Measurements from ENCODE around the gene ZBTB16.

Gene ZBTB16

DNA sequence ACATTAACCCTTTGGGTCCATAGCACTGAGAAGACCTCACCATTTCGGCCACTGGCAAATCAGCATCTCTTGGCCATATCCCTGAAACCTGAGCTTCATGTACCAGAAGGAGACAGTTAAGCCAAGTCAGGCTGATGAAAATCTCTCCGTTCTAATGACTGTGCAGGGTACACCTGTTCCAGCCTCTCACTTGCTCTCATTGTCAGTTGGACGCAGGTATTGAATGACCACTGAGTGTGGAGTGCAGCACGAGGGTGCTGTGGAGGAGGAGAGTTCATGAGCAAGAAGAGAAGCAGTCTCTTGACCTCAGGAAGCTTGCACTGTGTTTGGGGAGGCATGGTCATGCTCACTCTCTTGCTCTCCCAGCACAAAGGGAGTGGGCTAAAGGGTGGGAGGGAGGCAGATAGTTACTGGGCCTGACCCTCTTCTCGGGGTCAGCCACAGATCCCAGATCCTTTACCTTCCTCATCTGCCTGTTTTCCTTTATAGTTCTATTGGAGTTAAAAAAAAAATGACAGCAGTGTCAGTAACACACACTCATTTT lies 65.2 kb downstream of the ZBTB16 start:
- H3K9ac ChIP-seq (ENCODE audit: low read depth, low read length), result no peak overlapping the region
- no peak for DNase-seq
- TF ChIP-seq, protein P1, sequence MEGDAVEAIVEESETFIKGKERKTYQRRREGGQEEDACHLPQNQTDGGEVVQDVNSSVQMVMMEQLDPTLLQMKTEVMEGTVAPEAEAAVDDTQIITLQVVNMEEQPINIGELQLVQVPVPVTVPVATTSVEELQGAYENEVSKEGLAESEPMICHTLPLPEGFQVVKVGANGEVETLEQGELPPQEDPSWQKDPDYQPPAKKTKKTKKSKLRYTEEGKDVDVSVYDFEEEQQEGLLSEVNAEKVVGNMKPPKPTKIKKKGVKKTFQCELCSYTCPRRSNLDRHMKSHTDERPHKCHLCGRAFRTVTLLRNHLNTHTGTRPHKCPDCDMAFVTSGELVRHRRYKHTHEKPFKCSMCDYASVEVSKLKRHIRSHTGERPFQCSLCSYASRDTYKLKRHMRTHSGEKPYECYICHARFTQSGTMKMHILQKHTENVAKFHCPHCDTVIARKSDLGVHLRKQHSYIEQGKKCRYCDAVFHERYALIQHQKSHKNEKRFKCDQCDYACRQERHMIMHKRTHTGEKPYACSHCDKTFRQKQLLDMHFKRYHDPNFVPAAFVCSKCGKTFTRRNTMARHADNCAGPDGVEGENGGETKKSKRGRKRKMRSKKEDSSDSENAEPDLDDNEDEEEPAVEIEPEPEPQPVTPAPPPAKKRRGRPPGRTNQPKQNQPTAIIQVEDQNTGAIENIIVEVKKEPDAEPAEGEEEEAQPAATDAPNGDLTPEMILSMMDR (IDR thresholded peaks at IDR 0.05; ENCODE audit: borderline replicate concordance, extremely low read depth, low read length, poor library complexity, severe bottlenecking), result no peak
- TF ChIP-seq EZH2 (IDR thresholded peaks at IDR 0.05; ENCODE audit: borderline replicate concordance, low read depth, low read length, severe bottlenecking), result no peak
- H3K27ac ChIP-seq (ENCODE audit: low read length), result no peak overlapping the region
- ATAC-seq (ENCODE audit: insufficient read depth, low read depth), result no peak
- H3K79me2 ChIP-seq (ENCODE audit: insufficient read depth, low read length), result no peaks in the 10 kb centered on the region
- H3K4me1 ChIP-seq (ENCODE audit: insufficient read depth, low read length), result no peaks in the 10 kb centered on the region
- H3K9me3 ChIP-seq (ENCODE audit: insufficient read depth, low read length, severe bottlenecking), result no peaks in the 10 kb centered on the region
- peaks cover 13% of the 10 kb centered on the region for H4K20me1 ChIP-seq (ENCODE audit: insufficient read depth, low read length)
- H3K4me2 ChIP-seq (ENCODE audit: insufficient read depth, low read length), result no peak overlapping the region
- no peaks in the 10 kb centered on the region for H3K36me3 ChIP-seq (ENCODE audit: insufficient read depth, low read length)
- H3K4me3 ChIP-seq (ENCODE audit: low read depth in 1 of 2, low read length in 2 of 2), result no peak overlapping the region
- H3K27me3 ChIP-seq (ENCODE audit: insufficient read depth, low read length, poor library complexity), result peaks cover 16% of the 10 kb centered on the region
- H2AFZ ChIP-seq (ENCODE audit: low read depth, low read length), result no peak overlapping the region

DNA sequence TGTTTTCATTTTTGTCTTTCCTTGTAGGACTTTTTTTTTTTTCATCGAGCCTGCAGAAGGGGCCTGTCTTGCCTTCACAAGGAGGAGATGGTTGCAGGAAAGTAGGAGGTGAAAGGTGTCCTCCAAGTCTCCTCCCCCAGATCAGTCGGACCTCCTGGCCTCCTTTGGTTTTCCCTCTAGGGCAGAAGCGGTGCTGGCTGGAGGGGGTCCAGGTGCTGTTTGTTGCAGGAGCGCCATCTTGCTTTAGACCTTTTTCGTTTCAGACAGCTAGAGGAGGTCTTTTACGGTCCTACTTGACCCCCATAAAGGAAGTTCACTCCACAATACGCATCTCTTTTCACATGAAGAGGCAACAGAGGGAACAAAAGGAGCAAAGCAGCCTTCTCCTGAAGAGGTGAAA lies 66.0 kb downstream of the ZBTB16 start:
- no peak overlapping the region for H3K4me3 ChIP-seq (ENCODE audit: low read depth in 1 of 2, low read length in 2 of 2)
- no peak overlapping the region for H3K4me2 ChIP-seq (ENCODE audit: insufficient read depth, low read length)
- no peaks in the 10 kb centered on the region for H3K9me3 ChIP-seq (ENCODE audit: insufficient read depth, low read length, severe bottlenecking)
- TF ChIP-seq, protein P1 (IDR thresholded peaks at IDR 0.05; ENCODE audit: borderline replicate concordance, extremely low read depth, low read length, poor library complexity, severe bottlenecking), result no peak
- TF ChIP-seq EZH2 (IDR thresholded peaks at IDR 0.05; ENCODE audit: borderline replicate concordance, low read depth, low read length, severe bottlenecking), result no peak
- H3K9ac ChIP-seq (ENCODE audit: low read depth, low read length), result no peak overlapping the region
- peaks cover 13% of the 10 kb centered on the region for H3K27me3 ChIP-seq (ENCODE audit: insufficient read depth, low read length, poor library complexity)
- H3K27ac ChIP-seq (ENCODE audit: low read length), result no peak overlapping the region
- no peaks in the 10 kb centered on the region for H3K4me1 ChIP-seq (ENCODE audit: insufficient read depth, low read length)
- H3K79me2 ChIP-seq (ENCODE audit: insufficient read depth, low read length), result no peaks in the 10 kb centered on the region
- H2AFZ ChIP-seq (ENCODE audit: low read depth, low read length), result no peak overlapping the region
- ATAC-seq (ENCODE audit: insufficient read depth, low read depth) (no peak), DNase-seq (no peak)
- no peaks in the 10 kb centered on the region for H3K36me3 ChIP-seq (ENCODE audit: insufficient read depth, low read length)
- peaks cover 13% of the 10 kb centered on the region for H4K20me1 ChIP-seq (ENCODE audit: insufficient read depth, low read length)

DNA sequence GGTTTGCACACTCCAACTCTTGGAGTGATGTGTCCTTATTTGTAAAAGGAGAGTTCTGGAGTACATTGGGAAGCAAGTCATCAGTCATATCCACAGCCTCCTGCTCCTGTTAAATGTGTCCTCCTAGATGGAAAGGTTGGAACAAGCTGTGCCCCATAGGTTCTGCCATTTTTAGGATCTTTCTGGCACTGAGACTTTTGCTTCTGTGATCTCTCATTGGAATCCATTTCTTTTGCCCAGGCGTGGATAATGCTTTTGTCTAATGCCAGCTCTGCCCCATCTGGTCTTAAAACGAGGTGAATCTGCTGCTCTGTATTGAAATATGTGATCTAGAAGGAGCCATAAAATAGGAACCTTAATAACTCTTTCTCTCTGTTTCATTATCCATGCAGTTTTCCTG lies 66.4 kb downstream of the ZBTB16 start:
- H3K79me2 ChIP-seq (ENCODE audit: insufficient read depth, low read length), result no peaks in the 10 kb centered on the region
- H3K4me2 ChIP-seq (ENCODE audit: insufficient read depth, low read length), result no peak overlapping the region
- H3K9ac ChIP-seq (ENCODE audit: low read depth, low read length), result no peak overlapping the region
- H3K27me3 ChIP-seq (ENCODE audit: insufficient read depth, low read length, poor library complexity), result peaks cover 10% of the 10 kb centered on the region
- H3K36me3 ChIP-seq (ENCODE audit: insufficient read depth, low read length), result no peaks in the 10 kb centered on the region
- DNase-seq (no peak), ATAC-seq (ENCODE audit: insufficient read depth, low read depth) (no peak)
- no peak overlapping the region for H2AFZ ChIP-seq (ENCODE audit: low read depth, low read length)
- H4K20me1 ChIP-seq (ENCODE audit: insufficient read depth, low read length), result peaks cover 13% of the 10 kb centered on the region
- H3K27ac ChIP-seq (ENCODE audit: low read length), result no peak overlapping the region
- no peaks in the 10 kb centered on the region for H3K9me3 ChIP-seq (ENCODE audit: insufficient read depth, low read length, severe bottlenecking)
- TF ChIP-seq, protein P1 (IDR thresholded peaks at IDR 0.05; ENCODE audit: borderline replicate concordance, extremely low read depth, low read length, poor library complexity, severe bottlenecking), result no peak
- TF ChIP-seq EZH2 (IDR thresholded peaks at IDR 0.05; ENCODE audit: borderline replicate concordance, low read depth, low read length, severe bottlenecking), result no peak
- H3K4me3 ChIP-seq (ENCODE audit: low read depth in 1 of 2, low read length in 2 of 2), result no peak overlapping the region
- H3K4me1 ChIP-seq (ENCODE audit: insufficient read depth, low read length), result no peaks in the 10 kb centered on the region

DNA sequence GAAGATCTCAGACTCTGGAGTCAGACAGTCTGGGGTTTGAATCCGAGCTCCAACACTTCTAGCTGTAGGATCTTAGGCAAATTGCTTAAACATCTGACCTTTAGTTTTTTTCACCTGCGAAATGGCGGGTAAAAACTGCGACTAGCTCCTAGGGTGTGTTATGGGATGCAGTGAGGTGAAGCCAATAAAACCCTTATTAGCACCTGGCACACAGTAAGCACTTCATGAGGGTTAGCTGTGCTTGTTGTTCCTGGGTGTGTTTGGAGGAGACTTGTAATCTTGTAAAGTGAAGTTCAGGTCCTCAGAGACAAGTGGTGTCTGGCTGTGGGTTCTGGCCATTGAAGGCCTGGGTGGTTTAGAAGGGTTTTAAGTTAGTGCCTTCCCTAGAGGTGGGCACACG lies 68.9 kb downstream of the ZBTB16 start:
- H3K27ac ChIP-seq (ENCODE audit: low read length), result no peak overlapping the region
- H3K79me2 ChIP-seq (ENCODE audit: insufficient read depth, low read length), result no peaks in the 10 kb centered on the region
- ATAC-seq (ENCODE audit: insufficient read depth, low read depth) (no peak), DNase-seq (no peak)
- H3K4me1 ChIP-seq (ENCODE audit: insufficient read depth, low read length), result no peaks in the 10 kb centered on the region
- no peaks in the 10 kb centered on the region for H3K9me3 ChIP-seq (ENCODE audit: insufficient read depth, low read length, severe bottlenecking)
- no peak overlapping the region for H3K4me2 ChIP-seq (ENCODE audit: insufficient read depth, low read length)
- peaks cover 13% of the 10 kb centered on the region for H4K20me1 ChIP-seq (ENCODE audit: insufficient read depth, low read length)
- TF ChIP-seq, protein P1 (IDR thresholded peaks at IDR 0.05; ENCODE audit: borderline replicate concordance, extremely low read depth, low read length, poor library complexity, severe bottlenecking), result no peak
- no peak for TF ChIP-seq EZH2 (IDR thresholded peaks at IDR 0.05; ENCODE audit: borderline replicate concordance, low read depth, low read length, severe bottlenecking)
- no peak overlapping the region for H2AFZ ChIP-seq (ENCODE audit: low read depth, low read length)
- H3K4me3 ChIP-seq (ENCODE audit: low read depth in 1 of 2, low read length in 2 of 2), result no peak overlapping the region
- H3K36me3 ChIP-seq (ENCODE audit: insufficient read depth, low read length), result no peaks in the 10 kb centered on the region
- peaks cover under 1% of the 10 kb centered on the region for H3K27me3 ChIP-seq (ENCODE audit: insufficient read depth, low read length, poor library complexity)
- H3K9ac ChIP-seq (ENCODE audit: low read depth, low read length), result no peak overlapping the region

Measured in DND-41 (cell line).